ENCODE measurements around the gene UVRAG.

Gene UVRAG

DNA sequence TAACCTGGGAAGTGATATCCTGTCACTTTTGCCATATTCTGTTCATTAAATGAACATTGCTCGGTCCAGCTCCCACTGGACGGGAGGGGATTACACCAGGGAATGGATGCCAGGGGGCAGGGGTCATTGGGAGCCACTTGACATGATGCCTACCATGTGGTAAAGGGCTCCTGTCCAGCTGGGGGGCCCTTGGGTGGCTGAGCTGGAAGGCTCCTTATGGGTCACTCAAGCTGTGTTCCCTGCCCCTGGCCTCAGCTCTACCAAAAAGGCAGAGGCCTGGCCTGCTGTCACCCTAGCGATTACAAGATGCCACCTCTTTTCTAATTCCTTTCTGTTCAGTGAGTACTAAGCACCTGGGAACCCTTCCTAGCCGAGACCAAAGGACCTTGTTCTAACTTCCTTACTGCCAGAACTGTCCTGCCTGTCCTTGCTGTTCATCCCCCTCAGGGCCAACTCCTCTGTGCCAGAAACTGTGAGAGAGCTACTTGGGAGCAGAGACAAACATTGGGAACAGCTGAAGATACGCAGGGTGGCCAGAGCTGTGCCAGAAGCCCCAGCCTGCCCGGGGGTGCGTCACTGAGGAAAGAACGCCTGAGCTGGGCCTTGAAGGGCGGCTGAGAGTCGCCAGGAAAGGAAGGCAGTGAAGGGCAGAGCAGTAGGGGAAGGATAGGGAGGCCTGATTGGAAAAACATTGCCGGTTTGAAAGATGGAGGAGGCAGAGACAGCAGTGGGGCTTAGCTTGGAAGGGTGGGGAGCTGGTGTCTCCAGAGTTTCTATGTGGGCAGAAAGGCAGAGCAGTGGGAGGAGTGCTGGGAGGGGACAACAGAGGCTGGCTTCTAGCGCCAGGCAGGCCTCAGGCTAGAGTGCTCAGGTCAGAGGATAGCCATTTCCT lies 12.7 kb upstream of the UVRAG start:
- H3K4me3 ChIP-seq (replicated peaks in 1 of 2; ENCODE audit: low read depth in 2 of 2, low read length in 2 of 2): no peak overlapping the region
- no peak for DNase-seq (ENCODE audit: low read depth in 2 of 2)
- TF ChIP-seq, protein P1, sequence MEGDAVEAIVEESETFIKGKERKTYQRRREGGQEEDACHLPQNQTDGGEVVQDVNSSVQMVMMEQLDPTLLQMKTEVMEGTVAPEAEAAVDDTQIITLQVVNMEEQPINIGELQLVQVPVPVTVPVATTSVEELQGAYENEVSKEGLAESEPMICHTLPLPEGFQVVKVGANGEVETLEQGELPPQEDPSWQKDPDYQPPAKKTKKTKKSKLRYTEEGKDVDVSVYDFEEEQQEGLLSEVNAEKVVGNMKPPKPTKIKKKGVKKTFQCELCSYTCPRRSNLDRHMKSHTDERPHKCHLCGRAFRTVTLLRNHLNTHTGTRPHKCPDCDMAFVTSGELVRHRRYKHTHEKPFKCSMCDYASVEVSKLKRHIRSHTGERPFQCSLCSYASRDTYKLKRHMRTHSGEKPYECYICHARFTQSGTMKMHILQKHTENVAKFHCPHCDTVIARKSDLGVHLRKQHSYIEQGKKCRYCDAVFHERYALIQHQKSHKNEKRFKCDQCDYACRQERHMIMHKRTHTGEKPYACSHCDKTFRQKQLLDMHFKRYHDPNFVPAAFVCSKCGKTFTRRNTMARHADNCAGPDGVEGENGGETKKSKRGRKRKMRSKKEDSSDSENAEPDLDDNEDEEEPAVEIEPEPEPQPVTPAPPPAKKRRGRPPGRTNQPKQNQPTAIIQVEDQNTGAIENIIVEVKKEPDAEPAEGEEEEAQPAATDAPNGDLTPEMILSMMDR (IDR thresholded peaks at IDR 0.05; ENCODE audit: low read depth, low read length): no peak

GRCh38 chr11:75802913-75803820 lies 11.8 kb upstream of the UVRAG start:
- H3K4me3 ChIP-seq (replicated peaks in 1 of 2; ENCODE audit: low read depth in 2 of 2, low read length in 2 of 2): no peak overlapping the region
- TF ChIP-seq, protein P1 (IDR thresholded peaks at IDR 0.05; ENCODE audit: low read depth, low read length): peak; percentile 89
- DNase-seq (ENCODE audit: low read depth in 2 of 2): peak; percentile 79 to 82

- H3K4me3 ChIP-seq (replicated peaks in 1 of 2; ENCODE audit: low read depth in 2 of 2, low read length in 2 of 2): no peak overlapping the region
- TF ChIP-seq, protein P1 (IDR thresholded peaks at IDR 0.05; ENCODE audit: low read depth, low read length): no peak
- no peak for DNase-seq (ENCODE audit: low read depth in 2 of 2)
These were observed 5.9 kb upstream of the UVRAG start for GRCh38 chr11:75809111-75809510.

GRCh38 chr11:75809991-75810390 lies 5.0 kb upstream of the UVRAG start:
- DNase-seq (ENCODE audit: low read depth in 2 of 2): no peak
- TF ChIP-seq, protein P1 (IDR thresholded peaks at IDR 0.05; ENCODE audit: low read depth, low read length): no peak
- H3K4me3 ChIP-seq (replicated peaks in 1 of 2; ENCODE audit: low read depth in 2 of 2, low read length in 2 of 2): no peak overlapping the region

DNA sequence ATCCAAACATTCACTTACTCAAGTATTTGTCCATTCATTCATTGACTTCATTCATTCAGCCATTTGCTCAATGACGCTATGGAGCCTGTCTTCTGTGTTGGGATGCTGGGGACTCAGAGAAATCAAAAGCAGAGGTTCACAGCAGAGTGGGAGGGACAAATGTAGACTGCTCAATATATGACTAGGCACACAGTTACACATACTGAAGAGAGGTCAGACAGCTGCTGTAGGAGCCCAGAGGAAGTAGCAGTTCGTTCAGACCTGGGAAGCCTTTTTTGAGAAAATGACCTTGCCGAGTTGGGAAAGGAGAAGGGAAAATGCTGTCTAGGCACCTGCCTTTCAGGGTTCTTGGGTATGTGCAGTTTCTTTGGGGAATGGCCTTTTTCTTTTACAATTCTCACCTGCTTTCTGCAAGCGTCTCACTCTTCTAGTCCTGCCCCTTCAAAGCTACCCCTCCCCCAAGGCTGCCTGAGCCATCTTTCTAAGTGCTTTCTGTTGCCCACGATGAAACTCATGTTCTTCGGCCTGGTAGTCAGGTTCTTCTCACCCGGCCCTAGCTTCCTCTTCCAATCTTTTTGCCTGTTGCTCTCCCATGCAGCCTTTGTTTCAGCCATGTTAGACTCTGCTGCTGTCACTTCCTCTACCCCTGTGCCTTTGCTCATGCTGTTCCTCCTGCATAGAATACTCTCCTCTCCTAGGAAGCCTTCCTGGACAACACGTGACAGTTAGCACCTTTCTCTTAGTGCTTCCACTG lies 4.2 kb upstream of the UVRAG start:
- TF ChIP-seq, protein P1 (IDR thresholded peaks at IDR 0.05; ENCODE audit: low read depth, low read length): no peak
- H3K4me3 ChIP-seq (replicated peaks in 1 of 2; ENCODE audit: low read depth in 2 of 2, low read length in 2 of 2): no peak overlapping the region
- no peak for DNase-seq (ENCODE audit: low read depth in 2 of 2)

- TF ChIP-seq, protein P1 (IDR thresholded peaks at IDR 0.05; ENCODE audit: low read depth, low read length): no peak
- DNase-seq (ENCODE audit: low read depth in 2 of 2): no peak
- H3K4me3 ChIP-seq (replicated peaks in 1 of 2; ENCODE audit: low read depth in 2 of 2, low read length in 2 of 2): no peak overlapping the region
These were observed 3.5 kb upstream of the UVRAG start for GRCh38 chr11:75811485-75811884.

Measured in cardiac fibroblast (primary cell).